Keratinocyte (primary cell): ENCODE results near the gene CDKAL1.

Source experiments
- EZH2 ChIP-seq: IDR thresholded peaks from one replicate; pipeline ENCODE4 v1.6.1; 2012; ENCODE audit warnings: inconsistent platforms, mild to moderate bottlenecking, low read length, moderate library complexity
- TF ChIP-seq, protein P1 (sequence below), 3 experiments: IDR thresholded peaks in 1 of 3; conservative IDR thresholded peaks in 1 of 3; optimal IDR thresholded peaks in 1 of 3; 2 replicates in 2 of 3; 3 replicates in 1 of 3; pipeline versions ENCODE3 to v1.5.1; 2011; ENCODE audit warnings: low read length in 3 of 3, mild to moderate bottlenecking in 3 of 3, moderate library complexity in 2 of 3, control low read depth in 1 of 3, inconsistent platforms in 1 of 3; ENCODE audit not compliant: insufficient read depth in 2 of 3; ENCODE audit errors: extremely low read depth in 1 of 3

DNA sequence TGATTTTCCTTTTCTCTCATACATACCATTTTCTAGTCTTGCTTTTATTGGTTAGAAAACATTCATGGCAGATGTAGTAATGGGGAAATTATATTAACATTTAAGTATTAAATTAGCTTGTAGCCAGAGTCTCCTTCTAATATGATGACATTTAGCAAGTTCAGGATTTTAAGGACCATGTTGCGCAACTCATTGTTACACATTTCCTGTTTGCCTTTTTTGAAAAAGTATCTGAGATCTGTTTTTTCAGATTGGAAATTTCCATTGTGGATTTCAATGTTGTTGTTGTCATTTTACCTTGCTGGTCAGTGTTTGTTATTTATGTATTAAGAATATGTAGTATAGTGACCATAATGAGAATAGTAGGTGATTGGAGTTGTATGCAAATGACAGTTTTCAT is 38.7 kb downstream of the CDKAL1 start:
- TF ChIP-seq, protein P1, sequence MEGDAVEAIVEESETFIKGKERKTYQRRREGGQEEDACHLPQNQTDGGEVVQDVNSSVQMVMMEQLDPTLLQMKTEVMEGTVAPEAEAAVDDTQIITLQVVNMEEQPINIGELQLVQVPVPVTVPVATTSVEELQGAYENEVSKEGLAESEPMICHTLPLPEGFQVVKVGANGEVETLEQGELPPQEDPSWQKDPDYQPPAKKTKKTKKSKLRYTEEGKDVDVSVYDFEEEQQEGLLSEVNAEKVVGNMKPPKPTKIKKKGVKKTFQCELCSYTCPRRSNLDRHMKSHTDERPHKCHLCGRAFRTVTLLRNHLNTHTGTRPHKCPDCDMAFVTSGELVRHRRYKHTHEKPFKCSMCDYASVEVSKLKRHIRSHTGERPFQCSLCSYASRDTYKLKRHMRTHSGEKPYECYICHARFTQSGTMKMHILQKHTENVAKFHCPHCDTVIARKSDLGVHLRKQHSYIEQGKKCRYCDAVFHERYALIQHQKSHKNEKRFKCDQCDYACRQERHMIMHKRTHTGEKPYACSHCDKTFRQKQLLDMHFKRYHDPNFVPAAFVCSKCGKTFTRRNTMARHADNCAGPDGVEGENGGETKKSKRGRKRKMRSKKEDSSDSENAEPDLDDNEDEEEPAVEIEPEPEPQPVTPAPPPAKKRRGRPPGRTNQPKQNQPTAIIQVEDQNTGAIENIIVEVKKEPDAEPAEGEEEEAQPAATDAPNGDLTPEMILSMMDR (optimal IDR thresholded peaks at IDR 0.05 in 1 of 3, IDR thresholded peaks at IDR 0.05 in 1 of 3, conservative IDR thresholded peaks at IDR 0.05 in 1 of 3; ENCODE audit: extremely low read depth in 1 of 3, insufficient read depth in 2 of 3, low read length in 3 of 3) = no peak
- no peak for TF ChIP-seq EZH2
